Activated CD8-positive, alpha-beta memory T cell treated with anti-CD3 and anti-CD28 coated beads, Interleukin-2, amount 50 U/mL, for 48 hours (primary cell): ENCODE data around the gene INHBE.
"Not testable (repeated sequence)": the region's sequence is repeated elsewhere in the genome, so short reads cannot be mapped to it uniquely, and the experiment has no call there.

Experiments used
- DNase-seq: peaks from one replicate; pipeline ENCODE4 v3.0.0-alpha.2; 2020

INHBE gene

DNA sequence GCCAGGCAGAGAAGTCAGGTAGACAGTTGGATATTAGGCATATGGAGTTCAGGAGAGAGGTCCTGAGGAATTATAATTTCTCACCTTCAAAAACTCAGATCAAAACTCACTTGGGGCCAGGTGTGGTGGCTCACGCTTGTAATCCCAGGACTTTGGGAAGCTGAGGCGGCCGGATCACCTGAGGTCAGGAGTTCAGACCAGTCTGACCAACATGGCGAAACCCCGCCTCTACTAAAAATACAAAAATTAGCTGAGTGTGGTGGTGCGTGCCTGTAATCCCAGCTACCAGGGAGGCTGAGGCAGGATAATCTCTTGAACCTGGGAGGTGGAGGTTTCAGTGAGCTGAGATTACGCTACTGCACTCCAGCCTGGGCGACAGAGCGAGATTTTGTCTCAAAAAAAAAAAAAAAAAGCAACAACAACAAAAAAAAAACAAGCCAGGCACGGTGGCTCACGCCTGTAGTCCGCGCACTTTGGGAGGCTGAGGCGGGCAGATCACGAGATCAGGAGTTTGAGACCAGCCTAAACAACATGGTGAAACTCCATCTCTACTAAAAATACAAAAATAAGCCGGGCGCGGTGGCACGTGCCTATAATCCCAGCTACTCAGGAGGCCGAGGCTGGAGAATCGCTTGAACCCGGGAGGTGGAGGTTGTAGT lies 47.3 kb downstream of the INHBE start:
- not testable (repeated sequence) for DNase-seq

DNA sequence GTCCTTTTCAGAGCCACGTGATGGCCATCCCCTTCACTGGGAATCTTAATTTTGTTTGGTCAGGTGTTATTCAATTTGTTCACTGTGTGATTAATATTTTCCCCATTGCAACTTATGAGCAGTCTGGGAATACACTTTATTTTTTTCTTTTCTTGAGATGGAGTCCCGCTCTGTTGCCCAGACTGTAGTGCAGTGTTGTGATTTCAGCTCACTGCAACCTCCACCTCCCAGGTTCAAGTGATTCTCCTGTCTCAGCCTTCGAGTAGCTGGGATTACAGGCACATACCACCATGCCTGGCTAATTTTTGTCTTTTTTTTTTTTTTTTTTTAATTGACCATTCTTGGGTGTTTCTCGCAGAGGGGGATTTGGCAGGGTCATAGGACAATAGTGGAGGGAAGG lies 51.4 kb downstream of the INHBE start:
- DNase-seq = not testable (repeated sequence)
